ENCODE results near the gene SLC35G2.
"Not testable (repeated sequence)": the region's sequence is repeated elsewhere in the genome, so short reads cannot be mapped to it uniquely, and the experiment has no call there.

Gene SLC35G2

DNA sequence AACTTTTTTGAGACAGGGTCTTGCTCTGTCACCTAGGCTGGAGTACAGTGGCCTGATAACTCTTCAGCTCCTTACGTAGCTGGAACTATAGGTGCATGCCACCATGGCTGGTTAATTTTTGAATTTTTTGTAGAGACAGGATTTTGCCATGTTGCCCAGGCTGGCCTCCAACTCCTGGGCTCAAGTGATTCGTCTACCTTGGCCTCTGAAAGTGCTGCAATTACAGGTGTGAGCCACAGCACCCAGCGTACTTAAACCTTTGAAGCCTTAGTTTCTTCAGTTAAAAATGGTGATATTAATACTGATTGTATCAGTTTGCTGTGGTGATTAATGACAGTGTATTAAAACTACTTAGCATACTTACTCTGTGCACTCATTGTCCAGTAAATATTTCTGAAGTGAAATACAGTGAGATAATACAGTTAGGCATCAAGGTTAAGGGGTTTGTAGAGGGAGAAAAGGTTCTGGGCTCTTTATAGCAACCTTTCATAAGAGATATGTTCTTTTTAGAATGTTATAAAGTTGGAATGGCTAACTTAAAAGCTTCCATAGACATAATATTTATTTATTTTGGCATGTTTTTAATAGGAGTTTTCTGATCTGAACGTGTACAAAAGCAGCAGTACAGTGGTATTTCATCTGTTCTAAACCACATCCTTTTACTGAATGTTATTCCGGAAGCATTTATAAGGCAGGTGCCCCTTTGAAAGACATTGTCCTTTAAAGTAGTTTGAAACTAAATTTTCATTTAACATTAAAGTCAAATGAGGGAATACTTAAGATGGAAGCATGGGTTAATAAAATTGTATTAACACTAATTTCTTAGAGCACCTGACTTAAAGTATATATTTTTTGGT lies 66.7 kb downstream of the SLC35G2 start:
- no peak for DNase-seq (ENCODE audit: low read depth, low spot score)

DNA sequence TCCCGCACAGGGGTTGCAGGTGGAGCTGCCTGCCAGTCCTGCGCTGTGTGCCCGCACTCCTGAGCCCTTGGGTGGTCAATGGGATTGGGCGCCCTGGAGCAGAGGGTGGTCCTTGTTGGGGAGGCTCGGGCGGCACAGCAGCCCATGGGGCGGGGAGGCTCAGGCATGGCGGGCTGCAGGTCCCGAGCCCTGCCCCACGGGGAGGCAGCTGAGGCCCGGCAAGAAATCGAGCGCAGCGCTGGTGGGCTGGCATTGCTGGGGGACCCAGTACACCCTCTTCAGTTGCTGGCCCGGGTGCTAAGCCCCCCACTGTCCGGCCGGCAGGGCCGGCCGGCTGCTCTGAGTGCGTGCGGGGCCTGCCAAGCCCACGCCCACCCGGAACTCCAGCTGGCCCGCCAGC lies 71.0 kb downstream of the SLC35G2 start:
- no peak for DNase-seq (ENCODE audit: low read depth, low spot score)

DNA sequence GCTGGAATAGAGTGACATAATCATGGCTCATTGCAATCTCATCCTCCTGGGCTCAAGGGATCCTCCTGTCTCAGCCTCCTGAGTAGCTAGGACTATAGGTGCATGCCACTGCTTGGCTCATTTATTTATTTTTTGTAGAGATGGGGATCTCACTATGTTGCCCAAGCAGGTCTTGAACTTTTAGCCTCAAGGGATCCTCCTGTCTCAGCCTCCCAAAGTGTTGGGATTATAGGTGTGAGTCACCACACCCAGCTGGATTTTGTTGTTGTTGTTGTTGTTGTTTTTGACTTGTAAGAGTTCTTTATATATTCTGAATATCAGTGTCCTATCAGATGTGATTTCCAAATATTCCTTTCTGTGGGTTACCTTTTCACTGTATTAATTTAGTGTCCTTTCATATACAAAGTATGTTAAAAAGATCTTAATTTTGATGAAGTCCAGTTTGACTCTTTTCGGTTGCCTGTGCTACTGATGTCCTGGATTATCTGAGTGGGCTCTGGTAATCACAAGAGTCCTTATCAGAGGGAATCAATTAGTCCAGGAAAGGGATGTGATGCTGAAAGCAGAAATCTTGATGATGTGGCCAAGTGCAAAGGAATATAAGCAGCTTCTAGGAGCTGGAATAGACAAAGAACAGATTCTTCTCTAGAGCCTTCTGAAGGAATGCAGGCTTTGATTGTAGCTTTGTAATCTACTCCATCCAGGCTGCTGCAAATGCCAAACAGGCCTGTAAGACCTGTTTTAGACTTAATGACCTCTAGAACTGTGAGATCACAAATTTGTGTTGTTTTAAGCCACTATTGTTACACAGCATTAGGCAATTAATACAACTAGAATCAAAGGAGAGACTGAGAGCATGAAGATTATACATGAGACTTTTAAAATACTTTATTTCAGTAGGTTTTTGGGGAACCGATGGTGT lies 73.3 kb downstream of the SLC35G2 start:
- DNase-seq (ENCODE audit: low read depth, low spot score) = no peak

DNA sequence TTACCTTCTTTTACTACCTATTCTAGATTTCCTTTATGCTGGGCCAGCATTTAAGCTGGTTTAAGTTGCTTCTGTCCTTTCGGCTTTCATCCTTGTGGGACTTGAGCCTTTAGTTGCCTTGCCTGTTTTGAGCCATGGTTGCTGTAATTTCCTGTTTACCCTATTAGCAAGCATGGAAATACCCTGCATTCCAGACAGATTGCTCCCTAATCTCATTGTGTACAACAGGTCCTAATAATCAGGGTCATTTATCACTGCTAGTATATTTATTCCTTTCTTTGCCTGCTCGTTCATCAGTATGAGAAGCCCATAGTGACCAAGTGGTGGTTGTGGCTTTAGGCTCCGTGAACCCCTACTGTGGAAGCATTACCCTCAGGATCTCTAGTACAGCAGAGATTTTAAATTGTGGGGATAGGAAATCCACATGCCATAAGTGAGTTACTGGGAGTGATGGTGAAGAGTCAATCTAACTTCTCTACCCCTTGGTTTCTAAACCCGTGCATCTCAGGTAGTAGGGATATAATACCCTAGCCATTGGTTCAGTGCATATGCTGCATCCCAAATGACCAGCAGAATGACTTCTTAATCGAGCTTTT lies 75.0 kb downstream of the SLC35G2 start:
- no peak for DNase-seq (ENCODE audit: low read depth, low spot score)

DNA sequence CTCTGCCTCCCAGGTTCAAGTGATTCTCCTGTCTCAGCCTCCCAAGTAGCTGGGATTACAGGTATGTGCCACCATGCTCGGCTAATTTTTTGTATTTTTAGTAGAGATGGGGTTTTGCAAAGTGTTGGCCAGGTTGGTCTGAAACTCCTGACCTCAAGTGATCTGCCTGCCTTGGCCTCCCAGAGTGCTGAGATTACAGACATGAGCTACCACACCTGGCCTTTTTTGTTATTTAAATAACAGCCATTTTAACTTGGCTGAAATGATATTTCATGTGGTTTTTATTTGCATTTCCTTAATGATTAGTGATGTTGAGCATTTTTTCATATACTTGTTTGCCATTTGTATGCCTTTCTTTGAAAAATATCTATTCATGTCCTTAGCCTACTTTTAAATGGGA lies 78.2 kb downstream of the SLC35G2 start:
- DNase-seq (ENCODE audit: low read depth, low spot score) = not testable (repeated sequence)

DNA sequence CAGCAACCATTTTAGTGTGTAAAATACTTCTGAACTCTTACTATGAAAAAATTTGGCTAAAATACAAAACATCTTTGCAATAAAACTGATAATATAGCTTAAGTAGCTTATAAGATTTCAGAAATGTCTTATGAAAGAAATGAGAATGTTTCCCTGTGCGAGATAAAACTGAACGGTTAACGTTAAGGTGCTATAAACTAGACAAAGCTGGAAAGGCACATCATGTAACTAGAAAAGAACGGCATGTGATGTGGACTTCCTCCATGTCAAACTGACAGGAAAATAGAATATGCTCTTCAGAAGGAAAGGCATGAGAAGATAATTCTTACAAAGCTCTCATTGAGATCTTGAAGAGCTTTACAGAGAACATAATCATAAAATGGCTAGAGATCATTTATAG lies 79.6 kb downstream of the SLC35G2 start:
- no peak for DNase-seq (ENCODE audit: low read depth, low spot score)

DNA sequence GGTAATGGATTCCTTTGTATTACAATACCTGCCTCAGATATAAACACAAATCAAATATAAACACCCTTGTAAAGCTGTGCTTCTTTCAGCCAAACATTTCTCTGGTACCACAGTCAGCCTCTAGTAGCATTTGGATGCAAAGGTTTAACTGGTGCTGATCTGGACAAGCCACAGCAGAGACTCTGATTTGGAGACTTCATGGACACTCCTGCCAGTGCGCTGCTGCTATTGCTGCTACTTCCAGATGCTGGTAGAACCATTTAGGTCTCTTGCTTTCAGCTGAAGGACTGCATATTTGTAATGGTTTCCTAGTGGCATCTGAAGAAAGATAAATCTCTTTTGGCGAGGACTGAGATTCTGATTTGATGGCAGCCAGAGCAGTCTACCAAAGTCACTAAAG lies 80.0 kb downstream of the SLC35G2 start:
- no peak for DNase-seq (ENCODE audit: low read depth, low spot score)

DNA sequence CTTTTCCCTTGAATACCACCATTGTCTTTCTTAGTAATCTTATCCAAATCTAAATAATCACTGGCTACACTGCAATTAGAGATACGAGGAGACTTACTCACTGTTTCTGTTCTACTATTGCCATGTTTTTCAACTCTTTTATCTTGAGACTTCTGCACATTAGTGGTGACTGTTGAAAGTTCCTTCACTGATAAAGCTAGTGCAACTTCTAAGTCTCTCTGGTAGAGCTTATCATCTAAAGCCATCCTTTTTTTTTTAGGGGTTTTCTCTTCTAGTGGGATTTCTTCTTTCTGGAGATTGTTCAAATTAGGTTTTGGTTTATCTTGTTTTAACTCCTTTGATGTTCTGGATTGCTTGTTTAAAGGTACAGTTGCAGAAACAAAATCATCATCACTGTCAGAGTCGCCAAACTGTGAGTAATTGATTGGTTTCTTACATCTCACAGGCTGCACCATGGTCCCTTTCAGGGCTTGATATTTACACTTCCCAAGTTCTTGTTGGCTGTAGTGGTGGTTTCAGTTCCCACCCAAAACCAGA lies 80.8 kb downstream of the SLC35G2 start:
- no peak for DNase-seq (ENCODE audit: low read depth, low spot score)

DNA sequence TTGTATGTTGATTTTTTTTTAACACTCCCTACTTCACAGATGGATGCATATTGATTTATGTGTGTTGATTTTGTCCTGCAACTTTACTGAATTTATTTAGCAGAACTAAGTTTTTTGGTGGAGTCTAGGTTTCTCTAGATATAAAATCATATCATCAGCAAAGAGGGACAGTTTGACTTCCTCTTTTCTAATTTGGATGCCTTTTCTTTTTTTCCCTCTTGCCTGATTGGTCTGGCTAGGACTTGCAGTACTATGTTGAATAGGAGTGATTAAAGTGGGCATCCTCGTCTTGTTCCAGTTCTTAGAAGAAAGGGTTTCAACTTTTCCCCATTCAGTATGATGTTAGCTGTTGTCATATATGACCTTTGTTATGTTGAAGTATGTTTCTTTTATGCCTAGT lies 81.8 kb downstream of the SLC35G2 start:
- not testable (repeated sequence) for DNase-seq (ENCODE audit: low read depth, low spot score)

DNA sequence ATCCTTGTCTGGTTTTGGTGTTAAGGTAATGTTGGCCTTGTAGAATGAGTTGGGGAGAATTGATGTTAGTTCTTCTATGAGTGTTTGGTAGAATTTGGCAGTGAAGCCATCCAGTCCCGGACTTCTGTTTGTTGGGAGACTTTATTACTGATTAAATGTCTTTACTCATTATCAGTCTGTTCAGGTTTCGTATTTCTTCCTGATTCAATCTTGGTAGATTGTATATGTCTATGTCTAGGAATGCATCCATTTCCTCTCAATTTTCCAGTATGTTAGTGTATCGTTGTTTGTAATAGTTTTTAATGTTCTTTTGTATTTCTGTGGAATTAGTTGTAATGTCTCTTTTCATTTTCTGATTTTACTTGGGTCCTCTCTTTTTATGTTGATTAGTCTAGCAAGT lies 82.5 kb downstream of the SLC35G2 start:
- DNase-seq (ENCODE audit: low read depth, low spot score) = no peak

DNA sequence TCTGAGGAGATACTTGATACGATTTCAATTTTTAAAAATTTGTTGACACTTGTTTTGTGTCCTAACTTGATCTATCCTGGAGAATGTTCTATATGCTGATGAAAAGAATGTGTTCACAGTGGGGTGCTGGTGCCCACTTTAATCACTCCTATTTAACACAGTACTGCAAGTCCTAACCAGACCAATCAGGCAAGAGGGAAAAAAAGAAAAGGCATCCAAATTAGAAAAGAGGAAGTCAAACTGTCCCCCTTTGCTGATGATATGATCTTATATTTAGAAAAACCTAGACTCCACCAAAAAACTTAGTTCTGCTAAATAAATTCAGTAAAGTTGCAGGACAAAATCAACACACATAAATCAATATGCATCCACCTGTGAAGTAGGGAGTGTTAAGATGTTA lies 83.6 kb downstream of the SLC35G2 start:
- DNase-seq (ENCODE audit: low read depth, low spot score) = not testable (repeated sequence)

DNA sequence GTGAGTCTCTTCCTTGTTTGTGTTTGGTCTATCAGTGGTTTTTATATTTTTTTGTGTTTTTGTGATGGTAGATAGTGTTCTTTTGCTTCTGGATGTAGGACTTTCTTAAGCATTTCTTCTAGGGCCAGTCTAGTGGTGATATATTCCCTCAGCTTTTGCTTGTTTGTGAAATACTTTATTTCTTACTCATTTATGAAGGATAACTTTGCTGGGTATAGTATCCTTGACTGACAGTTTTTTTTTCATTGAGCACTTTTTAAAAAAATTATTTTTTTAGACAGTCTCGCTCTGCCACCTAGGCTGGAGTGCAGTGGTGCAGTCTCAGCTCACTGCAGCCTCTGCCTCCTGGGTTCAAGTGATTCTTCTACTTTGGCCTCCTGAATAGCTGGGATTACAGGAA lies 85.0 kb downstream of the SLC35G2 start:
- DNase-seq (ENCODE audit: low read depth, low spot score) = no peak

DNA sequence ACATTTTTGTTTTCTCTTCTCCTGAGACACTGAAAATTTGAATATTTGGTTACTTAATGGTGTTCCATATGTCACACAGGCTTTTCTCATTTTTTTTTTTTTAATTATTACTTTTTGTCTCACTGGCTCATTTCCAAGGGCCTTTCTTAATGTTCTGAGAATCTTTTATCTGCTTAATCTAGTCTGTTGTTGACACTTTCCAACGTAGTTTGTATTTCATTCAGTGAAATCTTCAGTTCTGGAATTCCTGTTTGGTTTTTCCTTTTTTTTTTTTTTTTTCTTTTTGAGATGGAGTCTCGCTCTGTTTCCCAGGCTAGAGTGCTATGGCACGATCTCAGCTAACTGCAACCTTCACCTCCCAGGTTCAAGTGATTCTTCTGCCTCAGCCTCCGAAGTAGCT lies 85.8 kb downstream of the SLC35G2 start:
- DNase-seq (ENCODE audit: low read depth, low spot score) = no peak
